Fibroblast of villous mesenchyme (primary cell): Measurements from ENCODE around the gene ALPK1. TPM values are rescaled to one million over a fixed set of nuclear protein-coding genes. Genes with fewer than 3 reads are reported as not detected.

Experiments
- DNase-seq: peaks from one replicate; pipeline ENCODE4 v3.0.0-alpha.2; 2010; ENCODE audit warnings: low read depth
- H3K4me3 ChIP-seq: 2 replicates; pipeline ENCODE4 v1.5.1; 2011; ENCODE audit warnings: low read depth, mild to moderate bottlenecking, low read length
- total RNA-seq: library from RNA; depleted of rRNA; stranded (reverse); fragments of >200 nt; gene quantifications from 2 replicates; pipeline ENCODE4 v1.2.3, GENCODE V29; 2012
- TF ChIP-seq, protein P1 (sequence below): IDR thresholded peaks from 2 replicates; pipeline ENCODE4 v1.5.1; 2012; ENCODE audit warnings: low read depth, mild to moderate bottlenecking, low read length; ENCODE audit not compliant: insufficient read depth

ALPK1 gene
- total RNA-seq, 1 donor: 25.5 TPM

DNA sequence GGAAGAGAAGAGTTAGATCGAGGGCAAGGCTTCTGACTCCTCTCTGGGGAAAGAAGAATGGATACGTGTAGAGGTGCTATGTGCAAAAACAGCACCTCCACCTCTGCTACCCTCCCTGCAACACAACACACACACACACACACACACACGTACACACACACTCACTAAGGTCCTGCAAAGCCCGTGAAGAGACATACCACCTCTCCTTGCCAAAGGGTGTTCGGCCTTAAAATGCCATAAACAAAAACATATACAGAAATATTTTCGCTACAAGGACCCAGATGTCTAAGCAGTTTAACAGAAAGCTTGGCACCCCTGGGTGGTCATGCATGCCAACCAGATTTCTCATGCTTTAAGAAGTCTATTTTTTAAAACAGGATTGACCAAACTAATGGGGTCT lies 13.0 kb upstream of the ALPK1 start:
- DNase-seq: peak; percentile 14
- peak overlapping the region; percentile 74 for H3K4me3 ChIP-seq
- TF ChIP-seq, protein P1, sequence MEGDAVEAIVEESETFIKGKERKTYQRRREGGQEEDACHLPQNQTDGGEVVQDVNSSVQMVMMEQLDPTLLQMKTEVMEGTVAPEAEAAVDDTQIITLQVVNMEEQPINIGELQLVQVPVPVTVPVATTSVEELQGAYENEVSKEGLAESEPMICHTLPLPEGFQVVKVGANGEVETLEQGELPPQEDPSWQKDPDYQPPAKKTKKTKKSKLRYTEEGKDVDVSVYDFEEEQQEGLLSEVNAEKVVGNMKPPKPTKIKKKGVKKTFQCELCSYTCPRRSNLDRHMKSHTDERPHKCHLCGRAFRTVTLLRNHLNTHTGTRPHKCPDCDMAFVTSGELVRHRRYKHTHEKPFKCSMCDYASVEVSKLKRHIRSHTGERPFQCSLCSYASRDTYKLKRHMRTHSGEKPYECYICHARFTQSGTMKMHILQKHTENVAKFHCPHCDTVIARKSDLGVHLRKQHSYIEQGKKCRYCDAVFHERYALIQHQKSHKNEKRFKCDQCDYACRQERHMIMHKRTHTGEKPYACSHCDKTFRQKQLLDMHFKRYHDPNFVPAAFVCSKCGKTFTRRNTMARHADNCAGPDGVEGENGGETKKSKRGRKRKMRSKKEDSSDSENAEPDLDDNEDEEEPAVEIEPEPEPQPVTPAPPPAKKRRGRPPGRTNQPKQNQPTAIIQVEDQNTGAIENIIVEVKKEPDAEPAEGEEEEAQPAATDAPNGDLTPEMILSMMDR: no peak

DNA sequence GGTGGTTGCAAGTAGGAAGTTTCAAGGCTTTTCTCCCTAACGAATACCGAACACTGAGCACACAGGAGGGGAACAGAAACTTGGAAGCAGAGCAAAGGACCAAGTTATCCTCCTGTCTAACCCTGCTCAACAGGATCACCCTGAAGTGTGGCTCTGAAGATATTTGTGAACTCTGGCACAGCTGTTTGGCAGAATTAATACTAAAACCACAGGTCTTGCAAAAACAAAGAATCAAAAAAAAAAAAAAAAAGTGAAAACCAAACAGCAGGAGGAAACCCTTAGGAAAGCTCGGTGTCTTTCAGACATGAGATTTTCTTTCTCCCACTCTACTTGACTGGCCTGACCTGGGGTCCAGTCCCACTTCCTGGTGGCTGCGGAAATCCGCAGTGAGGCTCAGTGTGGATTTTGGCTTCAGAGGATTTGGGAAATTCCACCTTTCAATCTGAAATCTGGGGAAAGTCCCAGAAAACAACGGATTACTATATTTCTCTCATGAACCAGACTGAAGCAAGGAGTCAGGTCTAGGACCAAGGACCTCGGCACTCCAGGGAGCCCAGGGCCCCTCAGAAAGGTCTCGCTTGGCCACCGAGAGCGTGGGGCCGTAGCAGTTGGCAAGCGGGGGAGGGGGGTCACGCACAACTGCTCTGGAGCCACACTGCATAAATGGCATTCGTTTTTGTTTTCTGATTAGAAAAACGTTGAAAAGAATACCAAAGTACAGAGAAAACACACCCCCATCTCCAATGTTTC lies 12.3 kb upstream of the ALPK1 start:
- TF ChIP-seq, protein P1: no peak
- H3K4me3 ChIP-seq: peak overlapping the region; percentile 74
- peak; percentile 24 for DNase-seq

DNA sequence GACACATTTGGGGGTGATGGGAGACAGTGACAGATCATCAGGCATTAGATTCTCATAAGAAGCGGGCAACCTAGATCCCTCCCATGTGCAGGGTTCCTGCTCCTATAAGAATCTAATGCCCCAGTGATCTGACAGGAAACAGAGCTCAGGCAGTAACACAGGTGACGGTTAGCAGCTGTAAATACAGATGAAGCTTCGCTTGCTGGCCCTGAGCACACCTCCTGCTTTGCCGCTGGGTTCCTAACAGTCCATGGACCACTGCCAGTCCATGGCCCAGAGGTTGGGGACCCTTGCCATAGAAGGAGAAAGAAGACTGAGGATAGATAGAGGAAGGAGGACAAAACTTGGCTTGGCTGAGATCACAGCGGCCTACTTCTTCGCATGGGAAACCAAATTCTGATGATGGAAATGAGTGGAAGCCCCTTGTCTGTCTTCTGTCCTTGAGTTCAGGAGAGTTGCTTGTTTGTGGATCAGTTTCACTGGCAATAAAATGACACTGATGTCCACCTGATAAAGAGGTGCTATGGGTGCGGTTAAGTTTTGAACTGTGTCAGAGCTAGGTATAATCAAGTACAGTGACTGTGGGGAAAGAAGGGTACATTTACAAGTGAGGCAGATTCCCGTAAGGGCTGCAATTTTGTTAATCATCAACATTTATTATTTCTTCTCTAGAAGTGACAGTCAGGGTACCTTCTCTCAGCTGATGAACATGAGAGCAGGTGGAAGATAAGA lies 9.7 kb upstream of the ALPK1 start:
- DNase-seq: no peak
- TF ChIP-seq, protein P1: no peak
- no peak overlapping the region for H3K4me3 ChIP-seq

DNA sequence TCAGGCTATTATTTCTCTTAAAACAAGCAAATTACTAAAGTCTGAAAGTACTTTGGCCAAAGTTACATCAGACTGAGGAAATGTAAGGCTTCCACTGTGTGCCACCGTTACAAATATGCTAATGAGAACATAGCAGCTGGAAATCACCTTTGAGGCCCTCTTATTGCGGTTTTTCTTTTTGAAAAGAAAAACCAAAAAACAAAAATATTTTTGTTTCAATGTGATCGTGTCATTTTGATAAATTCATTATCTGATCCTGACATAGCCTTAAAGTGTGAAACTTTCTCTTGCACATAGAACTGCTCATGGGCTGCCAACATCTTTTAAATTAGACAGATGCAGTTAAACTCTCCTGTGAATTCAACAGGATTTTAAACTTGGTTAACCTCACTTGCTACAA lies 8.7 kb upstream of the ALPK1 start:
- no peak for DNase-seq
- TF ChIP-seq, protein P1: no peak
- no peak overlapping the region for H3K4me3 ChIP-seq

DNA sequence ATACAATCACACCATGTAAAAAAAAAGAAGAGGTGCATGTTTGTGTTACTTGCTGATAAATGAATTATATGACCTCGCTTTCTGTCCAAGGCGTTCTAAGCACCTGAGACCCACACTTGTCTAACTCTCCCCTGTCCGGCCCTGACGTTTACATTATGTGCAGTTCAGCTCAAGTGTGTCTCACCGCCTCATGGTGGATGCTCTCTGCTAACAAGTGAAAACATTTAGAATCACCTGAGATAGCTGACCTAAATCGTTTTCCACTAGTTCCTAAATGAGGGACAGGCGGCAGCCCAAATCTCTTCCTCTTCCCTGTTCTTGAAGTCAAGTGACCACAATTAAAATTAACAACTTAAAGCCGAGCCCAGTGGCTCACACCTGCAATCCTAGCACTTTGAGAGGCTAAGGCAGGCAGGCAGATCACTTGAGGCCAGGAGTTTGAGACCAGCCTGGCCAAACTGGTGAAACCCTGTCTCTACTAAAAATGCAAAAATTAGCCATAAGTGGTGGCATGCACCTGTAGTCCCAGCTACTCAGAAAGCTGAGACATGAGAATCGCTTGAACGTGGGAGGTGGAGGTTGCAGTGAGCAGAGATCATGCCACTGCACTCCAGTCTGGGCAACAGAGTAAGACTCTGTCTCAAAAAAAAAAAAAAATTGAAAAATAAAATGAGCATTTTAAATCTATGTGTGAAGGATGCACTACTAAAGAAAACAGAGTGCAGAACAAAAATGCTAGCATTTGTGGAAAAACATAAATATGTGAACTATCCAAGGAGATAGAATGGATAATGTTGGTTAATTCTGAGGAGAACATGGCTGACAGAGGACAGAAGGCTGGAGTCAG lies 7.5 kb upstream of the ALPK1 start:
- TF ChIP-seq, protein P1: no peak
- DNase-seq: no peak
- no peak overlapping the region for H3K4me3 ChIP-seq

DNA sequence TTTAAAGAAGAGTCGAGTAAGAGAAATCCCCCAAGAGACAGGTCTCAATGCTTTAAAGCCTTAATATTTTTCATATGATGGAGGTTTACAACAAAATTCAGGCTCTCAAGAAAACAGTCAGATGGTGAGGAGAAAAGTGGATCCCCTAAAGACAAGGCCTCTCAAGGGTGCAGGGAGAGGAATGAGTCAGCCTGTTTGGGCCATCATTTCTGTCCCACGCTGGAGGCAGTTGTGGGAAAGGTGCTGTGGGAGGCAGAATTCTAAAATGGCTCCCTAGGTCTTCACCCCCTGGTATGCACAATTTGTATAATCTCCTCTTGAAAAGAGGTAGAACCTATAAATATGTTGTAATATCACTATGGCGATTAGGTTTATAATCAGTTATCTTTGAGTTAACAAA lies 6.8 kb upstream of the ALPK1 start:
- DNase-seq: no peak
- H3K4me3 ChIP-seq: no peak overlapping the region
- TF ChIP-seq, protein P1: no peak
